ENCODE results near the gene HMOX2. TPM values are rescaled to one million over a fixed set of nuclear protein-coding genes. Genes with fewer than 3 reads are reported as not detected.

The HMOX2 gene
- total RNA-seq, 1 experiment from 2014 or later: 55.1 TPM

DNA sequence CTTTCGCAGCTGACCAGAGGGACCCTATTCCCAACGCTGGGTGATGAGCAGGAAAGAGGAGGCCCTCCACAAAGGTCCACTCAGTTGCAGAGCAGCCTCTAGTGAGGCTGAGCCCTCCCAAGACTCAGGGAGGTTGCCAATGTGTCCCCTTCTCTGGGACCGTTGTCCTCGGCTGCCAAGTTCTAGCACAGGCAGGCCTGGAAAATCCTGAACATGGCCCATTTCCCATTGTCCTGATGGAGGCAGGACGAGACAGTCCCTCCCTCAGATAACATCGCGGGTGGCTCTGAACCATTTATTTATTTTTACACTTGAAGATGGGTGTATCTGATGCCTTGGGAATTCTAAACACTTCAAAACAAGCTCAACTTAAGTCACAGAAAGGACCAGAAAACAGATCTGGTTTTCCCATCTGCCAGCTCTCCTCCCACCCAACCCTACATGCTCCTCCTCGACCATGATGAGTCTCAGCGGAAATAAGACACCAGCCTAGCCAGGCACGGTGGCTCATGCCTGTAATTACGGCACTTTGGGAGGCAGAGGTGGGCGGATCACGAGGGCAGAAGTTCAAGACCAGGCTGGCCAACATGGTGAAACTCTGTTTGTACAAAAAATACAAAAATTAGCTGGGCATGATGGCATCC is 49.6 kb downstream of the HMOX2 start:
- intact Hi-C loops (cut with micrococcal nuclease): no loop called here
- no peaks in the 10 kb centered on the region for H3K36me3 ChIP-seq (ENCODE audit: control insufficient read depth in 1 of 2, insufficient read depth in 2 of 2, low read length in 2 of 2)
- DNase-seq (ENCODE audit: low read depth, low spot score): no peak
- H3K79me2 ChIP-seq (ENCODE audit: insufficient read depth, low read length): no peaks in the 10 kb centered on the region
- no peak overlapping the region for H2AFZ ChIP-seq (ENCODE audit: low read depth, low read length, poor library complexity, severe bottlenecking)
- ATAC-seq: no peak
- H3K4me3 ChIP-seq (replicated peaks in 1 of 2; ENCODE audit: low read depth in 1 of 2, low read length in 2 of 2): no peak overlapping the region
- no peaks in the 10 kb centered on the region for H3K27me3 ChIP-seq (ENCODE audit: insufficient read depth, low read length)
- H3K9me2 ChIP-seq (ENCODE audit: insufficient read depth): no peaks in the 10 kb centered on the region
- H3K4me2 ChIP-seq (ENCODE audit: low read length): no peak overlapping the region
- CTCF ChIA-PET: no interaction called here
- RAD21 ChIA-PET (ENCODE audit: low non-redundant PET in 1 of 2, low total read pairs in 2 of 2, uncharacterized antibody in 2 of 2, unreplicated experiment in 2 of 2): no interaction called here
- POLR2A ChIA-PET: no interaction called here
- no peak overlapping the region for H3K27ac ChIP-seq (ENCODE audit: low read depth, low read length)
- H3K4me1 ChIP-seq (ENCODE audit: control insufficient read depth in 1 of 2, insufficient read depth in 2 of 2, low read length in 2 of 2): no peaks in the 10 kb centered on the region
- BruUV-seq (replicated peaks): no TSS peak
- TF ChIP-seq EZH2 (IDR thresholded peaks at IDR 0.05) (no peak), TCF7L2 (IDR thresholded peaks at IDR 0.05; ENCODE audit: borderline replicate concordance, extremely low read depth, insufficient read depth, insufficient read length) (no peak)
- no peaks in the 10 kb centered on the region for H3K9me3 ChIP-seq (ENCODE audit: control insufficient read depth in 1 of 2, insufficient read depth in 1 of 2, low read depth in 1 of 2, low read length in 2 of 2)
- H4K20me1 ChIP-seq (ENCODE audit: insufficient read depth): no peaks in the 10 kb centered on the region
- H3K9ac ChIP-seq (ENCODE audit: low read length): no peak overlapping the region

DNA sequence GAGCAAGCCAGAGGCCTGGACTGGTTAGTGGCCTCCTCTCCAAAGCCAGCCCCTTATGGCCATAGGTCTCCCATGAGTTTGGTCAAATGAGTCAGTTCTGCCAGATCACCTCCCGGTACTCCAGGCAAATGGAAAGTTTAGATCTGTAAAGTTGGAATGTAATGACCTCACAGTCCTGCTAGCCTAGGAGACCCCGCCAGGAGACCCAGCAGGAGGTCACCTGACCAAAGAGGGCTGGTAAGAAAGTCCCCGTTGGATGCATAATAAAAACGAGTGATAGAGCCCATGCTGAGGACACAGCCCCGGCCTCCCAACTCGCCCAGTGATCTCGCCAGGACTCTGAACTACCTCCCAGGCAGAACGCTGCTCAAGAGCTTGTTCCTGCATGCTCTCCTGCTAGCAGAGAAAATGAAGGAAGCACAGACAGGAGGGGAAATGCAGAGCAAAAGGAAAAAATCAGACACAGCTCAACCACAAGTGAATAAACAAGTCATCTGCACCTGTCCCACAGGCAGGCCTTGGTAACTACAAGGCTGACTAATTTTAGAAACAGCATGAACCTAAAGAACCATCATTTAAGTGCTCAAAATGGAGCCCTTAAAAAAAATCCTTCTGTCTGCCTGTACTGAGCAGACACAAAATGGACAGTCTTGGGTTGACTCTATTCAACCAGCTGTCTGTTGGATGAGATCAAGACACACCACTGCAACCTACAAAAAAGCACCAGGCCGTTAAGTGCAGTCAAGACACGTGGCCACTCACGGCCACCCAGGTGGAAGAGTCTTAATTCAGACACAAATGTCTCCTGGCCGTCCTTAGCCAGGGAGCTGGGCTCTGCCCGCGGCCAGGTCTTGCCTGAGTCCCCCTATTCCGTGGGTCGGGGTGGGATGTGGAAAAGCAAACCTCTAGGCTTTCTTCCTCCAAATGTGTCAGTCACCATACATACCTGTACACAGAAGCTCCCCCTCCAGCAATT is 53.2 kb downstream of the HMOX2 start:
- POLR2A ChIA-PET: no interaction called here
- Histone ChIP-seq H3K9me3 (ENCODE audit: control insufficient read depth in 1 of 2, insufficient read depth in 1 of 2, low read depth in 1 of 2, low read length in 2 of 2) (no peaks in the 10 kb centered on the region), H3K36me3 (ENCODE audit: control insufficient read depth in 1 of 2, insufficient read depth in 2 of 2, low read length in 2 of 2) (no peaks in the 10 kb centered on the region), H4K20me1 (ENCODE audit: insufficient read depth) (no peaks in the 10 kb centered on the region), H3K9ac (ENCODE audit: low read length) (no peak overlapping the region), H3K9me2 (ENCODE audit: insufficient read depth) (no peaks in the 10 kb centered on the region), H3K27ac (ENCODE audit: low read depth, low read length) (no peak overlapping the region), H3K4me3 (replicated peaks in 1 of 2; ENCODE audit: low read depth in 1 of 2, low read length in 2 of 2) (no peak overlapping the region), H3K4me2 (ENCODE audit: low read length) (no peak overlapping the region), H2AFZ (ENCODE audit: low read depth, low read length, poor library complexity, severe bottlenecking) (no peak overlapping the region), H3K27me3 (ENCODE audit: insufficient read depth, low read length) (no peaks in the 10 kb centered on the region), H3K79me2 (ENCODE audit: insufficient read depth, low read length) (no peaks in the 10 kb centered on the region), H3K4me1 (ENCODE audit: control insufficient read depth in 1 of 2, insufficient read depth in 2 of 2, low read length in 2 of 2) (no peaks in the 10 kb centered on the region)
- RAD21 ChIA-PET (ENCODE audit: low non-redundant PET in 1 of 2, low total read pairs in 2 of 2, uncharacterized antibody in 2 of 2, unreplicated experiment in 2 of 2): no interaction called here
- CTCF ChIA-PET: no interaction called here
- ATAC-seq: no peak; the same call in 1 of the 2 replicates
- DNase-seq (ENCODE audit: low read depth, low spot score): no peak
- BruUV-seq (replicated peaks): no TSS peak
- intact Hi-C loops (cut with micrococcal nuclease): no loop called here
- TF ChIP-seq RAD21 (IDR thresholded peaks at IDR 0.05; ENCODE audit: low read depth): no peak
- TF ChIP-seq CEBPB (IDR thresholded peaks at IDR 0.05; ENCODE audit: low read depth): no peak
- no peak for TF ChIP-seq EZH2 (IDR thresholded peaks at IDR 0.05)
- TF ChIP-seq, protein P1, sequence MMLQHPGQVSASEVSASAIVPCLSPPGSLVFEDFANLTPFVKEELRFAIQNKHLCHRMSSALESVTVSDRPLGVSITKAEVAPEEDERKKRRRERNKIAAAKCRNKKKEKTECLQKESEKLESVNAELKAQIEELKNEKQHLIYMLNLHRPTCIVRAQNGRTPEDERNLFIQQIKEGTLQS (IDR thresholded peaks at IDR 0.05): no peak
- TF ChIP-seq CBX3 (IDR thresholded peaks at IDR 0.05; ENCODE audit: low read depth): no peak
- TF ChIP-seq POLR2AphosphoS5 (IDR thresholded peaks at IDR 0.05; ENCODE audit: low read depth, low read length): no peak
- TF ChIP-seq, protein P2, sequence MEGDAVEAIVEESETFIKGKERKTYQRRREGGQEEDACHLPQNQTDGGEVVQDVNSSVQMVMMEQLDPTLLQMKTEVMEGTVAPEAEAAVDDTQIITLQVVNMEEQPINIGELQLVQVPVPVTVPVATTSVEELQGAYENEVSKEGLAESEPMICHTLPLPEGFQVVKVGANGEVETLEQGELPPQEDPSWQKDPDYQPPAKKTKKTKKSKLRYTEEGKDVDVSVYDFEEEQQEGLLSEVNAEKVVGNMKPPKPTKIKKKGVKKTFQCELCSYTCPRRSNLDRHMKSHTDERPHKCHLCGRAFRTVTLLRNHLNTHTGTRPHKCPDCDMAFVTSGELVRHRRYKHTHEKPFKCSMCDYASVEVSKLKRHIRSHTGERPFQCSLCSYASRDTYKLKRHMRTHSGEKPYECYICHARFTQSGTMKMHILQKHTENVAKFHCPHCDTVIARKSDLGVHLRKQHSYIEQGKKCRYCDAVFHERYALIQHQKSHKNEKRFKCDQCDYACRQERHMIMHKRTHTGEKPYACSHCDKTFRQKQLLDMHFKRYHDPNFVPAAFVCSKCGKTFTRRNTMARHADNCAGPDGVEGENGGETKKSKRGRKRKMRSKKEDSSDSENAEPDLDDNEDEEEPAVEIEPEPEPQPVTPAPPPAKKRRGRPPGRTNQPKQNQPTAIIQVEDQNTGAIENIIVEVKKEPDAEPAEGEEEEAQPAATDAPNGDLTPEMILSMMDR (IDR thresholded peaks at IDR 0.05 in 2 of 3, conservative IDR thresholded peaks at IDR 0.05 in 1 of 3; ENCODE audit: borderline replicate concordance in 1 of 3, insufficient read depth in 1 of 3, low read depth in 2 of 3, low read length in 2 of 3): no peak
- TF ChIP-seq EGR1 (IDR thresholded peaks at IDR 0.05; ENCODE audit: low read depth): no peak
- no peak for TF ChIP-seq TCF7L2 (IDR thresholded peaks at IDR 0.05; ENCODE audit: borderline replicate concordance, extremely low read depth, insufficient read depth, insufficient read length)
- TF ChIP-seq FOSL1 (IDR thresholded peaks at IDR 0.05; ENCODE audit: low read depth): no peak
- TF ChIP-seq, protein P3, sequence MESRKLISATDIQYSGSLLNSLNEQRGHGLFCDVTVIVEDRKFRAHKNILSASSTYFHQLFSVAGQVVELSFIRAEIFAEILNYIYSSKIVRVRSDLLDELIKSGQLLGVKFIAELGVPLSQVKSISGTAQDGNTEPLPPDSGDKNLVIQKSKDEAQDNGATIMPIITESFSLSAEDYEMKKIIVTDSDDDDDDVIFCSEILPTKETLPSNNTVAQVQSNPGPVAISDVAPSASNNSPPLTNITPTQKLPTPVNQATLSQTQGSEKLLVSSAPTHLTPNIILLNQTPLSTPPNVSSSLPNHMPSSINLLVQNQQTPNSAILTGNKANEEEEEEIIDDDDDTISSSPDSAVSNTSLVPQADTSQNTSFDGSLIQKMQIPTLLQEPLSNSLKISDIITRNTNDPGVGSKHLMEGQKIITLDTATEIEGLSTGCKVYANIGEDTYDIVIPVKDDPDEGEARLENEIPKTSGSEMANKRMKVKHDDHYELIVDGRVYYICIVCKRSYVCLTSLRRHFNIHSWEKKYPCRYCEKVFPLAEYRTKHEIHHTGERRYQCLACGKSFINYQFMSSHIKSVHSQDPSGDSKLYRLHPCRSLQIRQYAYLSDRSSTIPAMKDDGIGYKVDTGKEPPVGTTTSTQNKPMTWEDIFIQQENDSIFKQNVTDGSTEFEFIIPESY (IDR thresholded peaks at IDR 0.05; ENCODE audit: extremely low read depth, insufficient replicate concordance, low read length): no peak
- TF ChIP-seq ELF1 (IDR thresholded peaks at IDR 0.05; ENCODE audit: borderline replicate concordance, low read depth): no peak
- no peak for TF ChIP-seq SIN3A (IDR thresholded peaks at IDR 0.05; ENCODE audit: low read depth)
- TF ChIP-seq POLR2A (IDR thresholded peaks at IDR 0.05; ENCODE audit: borderline replicate concordance, extremely low read depth, insufficient read depth, insufficient read length): no peak

Data from HCT116 (cell line).